ENCODE data around the gene CCDC102B. TPM values are rescaled to one million over a fixed set of nuclear protein-coding genes. Genes with fewer than 3 reads are reported as not detected.

The CCDC102B gene
- total RNA-seq, 1 donor from 2014 or later: 8.2 TPM

DNA sequence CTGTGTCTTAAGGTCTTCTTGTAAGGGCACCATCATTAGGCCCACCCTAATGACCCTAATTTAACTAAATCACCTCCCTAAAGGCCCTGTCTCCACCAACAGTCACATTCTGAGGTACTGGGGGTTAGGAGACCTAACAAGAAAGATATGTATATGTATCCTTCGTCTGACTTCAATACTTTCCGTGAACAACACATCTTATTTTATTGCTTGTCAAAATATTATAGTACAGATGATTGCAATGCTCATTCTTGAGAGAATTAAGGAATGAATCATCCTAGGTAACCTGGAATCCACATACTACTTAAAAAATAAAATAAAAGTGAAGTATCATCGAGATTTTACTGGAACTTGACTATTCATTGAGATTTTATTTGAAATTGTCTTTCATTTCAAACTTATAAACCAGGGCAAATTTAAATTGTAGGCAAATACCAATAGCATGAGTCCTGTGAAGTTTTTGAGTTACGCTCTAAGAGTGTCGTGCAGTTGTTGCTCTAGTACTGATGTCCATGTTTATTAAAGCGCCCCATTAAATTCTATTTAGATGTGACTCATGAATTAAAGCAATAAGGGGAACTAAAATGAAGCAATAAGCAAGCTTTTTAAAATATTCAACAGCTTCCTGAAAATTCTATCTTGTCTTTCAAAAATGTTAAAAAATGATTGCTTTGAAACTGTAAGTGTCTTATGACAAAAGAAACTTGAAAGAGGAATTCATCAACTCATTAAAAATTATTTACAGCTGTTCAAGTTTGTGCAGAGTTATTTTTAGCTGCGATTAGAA lies 40.0 kb downstream of the CCDC102B start:
- Mint-ChIP-seq H3K9me3 (ENCODE audit: unreplicated experiment) (no peaks in the 10 kb centered on the region), H3K4me3 (ENCODE audit: unreplicated experiment) (no peak overlapping the region), H3K27me3 (ENCODE audit: unreplicated experiment) (no peaks in the 10 kb centered on the region), H3K4me1 (ENCODE audit: unreplicated experiment) (peaks cover 7% of the 10 kb centered on the region), H3K36me3 (ENCODE audit: low read depth, unreplicated experiment) (no peaks in the 10 kb centered on the region), H3K27ac (ENCODE audit: unreplicated experiment) (no peak overlapping the region)
- DNase-seq (ENCODE audit: low spot score): no peak
- TF ChIP-seq, protein P1, sequence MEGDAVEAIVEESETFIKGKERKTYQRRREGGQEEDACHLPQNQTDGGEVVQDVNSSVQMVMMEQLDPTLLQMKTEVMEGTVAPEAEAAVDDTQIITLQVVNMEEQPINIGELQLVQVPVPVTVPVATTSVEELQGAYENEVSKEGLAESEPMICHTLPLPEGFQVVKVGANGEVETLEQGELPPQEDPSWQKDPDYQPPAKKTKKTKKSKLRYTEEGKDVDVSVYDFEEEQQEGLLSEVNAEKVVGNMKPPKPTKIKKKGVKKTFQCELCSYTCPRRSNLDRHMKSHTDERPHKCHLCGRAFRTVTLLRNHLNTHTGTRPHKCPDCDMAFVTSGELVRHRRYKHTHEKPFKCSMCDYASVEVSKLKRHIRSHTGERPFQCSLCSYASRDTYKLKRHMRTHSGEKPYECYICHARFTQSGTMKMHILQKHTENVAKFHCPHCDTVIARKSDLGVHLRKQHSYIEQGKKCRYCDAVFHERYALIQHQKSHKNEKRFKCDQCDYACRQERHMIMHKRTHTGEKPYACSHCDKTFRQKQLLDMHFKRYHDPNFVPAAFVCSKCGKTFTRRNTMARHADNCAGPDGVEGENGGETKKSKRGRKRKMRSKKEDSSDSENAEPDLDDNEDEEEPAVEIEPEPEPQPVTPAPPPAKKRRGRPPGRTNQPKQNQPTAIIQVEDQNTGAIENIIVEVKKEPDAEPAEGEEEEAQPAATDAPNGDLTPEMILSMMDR (IDR thresholded peaks at IDR 0.05; ENCODE audit: unreplicated experiment): no peak

DNA sequence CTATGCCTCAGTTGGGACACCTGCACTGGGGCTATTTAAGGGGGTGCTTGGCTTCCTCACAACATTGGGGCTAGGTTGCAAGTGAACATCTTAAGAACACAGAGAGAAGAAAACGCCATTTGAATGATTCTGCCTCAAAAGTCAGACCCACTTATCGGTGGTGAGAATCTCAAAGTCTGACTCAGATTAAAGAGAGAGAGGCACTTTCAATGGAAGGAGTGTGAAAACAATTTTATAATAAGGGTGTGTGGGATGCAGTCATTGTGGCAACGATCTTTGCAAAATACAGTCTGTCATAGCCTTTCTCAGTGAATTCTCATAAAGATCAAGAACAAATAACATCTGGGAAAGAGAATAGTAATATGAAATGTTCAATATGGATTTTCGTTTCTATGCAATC lies 41.8 kb downstream of the CCDC102B start:
- TF ChIP-seq, protein P1 (IDR thresholded peaks at IDR 0.05; ENCODE audit: unreplicated experiment): no peak
- no peak overlapping the region for H3K4me3 Mint-ChIP-seq (ENCODE audit: unreplicated experiment)
- peaks cover 7% of the 10 kb centered on the region for H3K4me1 Mint-ChIP-seq (ENCODE audit: unreplicated experiment)
- no peaks in the 10 kb centered on the region for H3K36me3 Mint-ChIP-seq (ENCODE audit: low read depth, unreplicated experiment)
- no peaks in the 10 kb centered on the region for H3K9me3 Mint-ChIP-seq (ENCODE audit: unreplicated experiment)
- H3K27me3 Mint-ChIP-seq (ENCODE audit: unreplicated experiment): no peaks in the 10 kb centered on the region
- no peak overlapping the region for H3K27ac Mint-ChIP-seq (ENCODE audit: unreplicated experiment)
- DNase-seq (ENCODE audit: low spot score): no peak

DNA sequence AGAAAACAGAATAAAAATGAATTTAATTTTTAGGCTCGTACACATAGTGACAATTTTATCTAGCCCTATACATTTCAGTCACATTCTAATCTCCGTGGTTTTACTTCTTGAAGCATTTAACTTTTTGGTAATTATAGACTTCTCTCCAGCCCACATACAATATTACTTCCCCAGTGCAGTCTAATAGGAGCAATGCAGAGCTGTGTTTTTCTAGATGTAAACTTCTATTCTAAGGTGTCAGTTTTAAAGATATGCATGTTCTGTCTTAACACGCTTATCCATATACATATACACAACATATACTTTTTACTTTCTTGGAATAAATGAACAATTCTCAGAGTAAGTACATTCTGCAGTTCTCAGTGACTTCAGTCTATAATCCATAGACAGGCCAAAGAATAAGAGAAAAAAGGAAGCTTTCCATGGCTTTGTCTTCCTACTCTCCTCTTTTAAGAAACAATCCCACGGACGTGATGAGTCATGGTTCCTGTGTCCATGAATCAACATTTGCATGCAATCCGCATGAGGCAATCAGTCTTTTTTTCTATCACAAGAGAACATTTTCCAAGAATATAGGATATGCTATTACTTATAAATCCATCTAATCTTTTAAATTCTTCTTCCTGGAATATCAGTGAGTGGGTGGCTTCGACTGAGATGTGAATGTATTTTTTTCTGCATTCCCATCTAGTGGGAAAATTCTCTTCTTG lies 42.8 kb downstream of the CCDC102B start:
- H3K27ac Mint-ChIP-seq (ENCODE audit: unreplicated experiment): peak overlapping the region; percentile 93
- H3K27me3 Mint-ChIP-seq (ENCODE audit: unreplicated experiment): no peaks in the 10 kb centered on the region
- TF ChIP-seq, protein P1 (IDR thresholded peaks at IDR 0.05; ENCODE audit: unreplicated experiment): no peak
- DNase-seq (ENCODE audit: low spot score): no peak
- no peak overlapping the region for H3K4me3 Mint-ChIP-seq (ENCODE audit: unreplicated experiment)
- no peaks in the 10 kb centered on the region for H3K36me3 Mint-ChIP-seq (ENCODE audit: low read depth, unreplicated experiment)
- no peaks in the 10 kb centered on the region for H3K9me3 Mint-ChIP-seq (ENCODE audit: unreplicated experiment)
- H3K4me1 Mint-ChIP-seq (ENCODE audit: unreplicated experiment): peaks cover 7% of the 10 kb centered on the region

DNA sequence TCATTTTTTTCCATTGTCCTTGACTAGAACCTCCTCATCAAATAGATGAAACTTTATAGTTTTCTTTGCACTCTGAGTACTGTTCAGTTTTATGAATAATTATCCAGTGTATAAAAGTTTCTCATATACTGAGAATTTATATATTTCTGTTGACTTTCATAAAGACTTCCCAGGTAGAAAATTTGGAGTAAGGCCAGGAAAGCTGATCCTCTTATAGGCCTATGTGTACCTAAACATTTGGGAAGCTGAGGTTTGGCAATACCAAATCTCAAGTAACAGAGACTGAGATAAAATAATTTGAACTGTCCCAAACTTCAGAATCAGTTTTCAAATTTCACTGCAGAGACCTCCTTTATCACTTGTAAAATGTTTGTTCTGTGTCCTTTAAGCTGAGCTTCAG lies 43.4 kb downstream of the CCDC102B start:
- TF ChIP-seq, protein P1 (IDR thresholded peaks at IDR 0.05; ENCODE audit: unreplicated experiment): no peak
- H3K4me3 Mint-ChIP-seq (ENCODE audit: unreplicated experiment): no peak overlapping the region
- H3K27me3 Mint-ChIP-seq (ENCODE audit: unreplicated experiment): no peaks in the 10 kb centered on the region
- no peak for DNase-seq (ENCODE audit: low spot score)
- H3K9me3 Mint-ChIP-seq (ENCODE audit: unreplicated experiment): no peaks in the 10 kb centered on the region
- H3K4me1 Mint-ChIP-seq (ENCODE audit: unreplicated experiment): peaks cover 7% of the 10 kb centered on the region
- peak overlapping the region; percentile 93 for H3K27ac Mint-ChIP-seq (ENCODE audit: unreplicated experiment)
- no peaks in the 10 kb centered on the region for H3K36me3 Mint-ChIP-seq (ENCODE audit: low read depth, unreplicated experiment)

DNA sequence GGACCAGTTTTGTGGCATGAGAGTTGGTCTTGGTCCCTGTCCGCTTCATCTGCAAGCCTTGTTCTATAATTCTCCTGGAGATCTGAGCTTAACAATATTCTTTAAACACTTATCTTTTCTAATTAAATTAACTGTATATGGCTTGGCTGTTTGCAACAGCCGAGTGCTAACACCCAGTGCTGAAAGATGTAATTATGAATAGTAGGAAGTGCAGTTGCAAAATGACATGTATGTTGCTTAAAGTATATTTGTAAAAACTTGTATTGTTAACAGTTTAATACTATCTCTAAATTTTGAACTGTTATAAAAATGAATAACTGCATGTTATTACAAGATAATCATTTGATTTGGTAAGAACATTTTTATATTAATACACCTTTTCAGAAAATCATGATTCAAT lies 45.1 kb downstream of the CCDC102B start:
- DNase-seq (ENCODE audit: low spot score): no peak
- TF ChIP-seq, protein P1 (IDR thresholded peaks at IDR 0.05; ENCODE audit: unreplicated experiment): no peak
- H3K4me3 Mint-ChIP-seq (ENCODE audit: unreplicated experiment): no peak overlapping the region
- peaks cover 7% of the 10 kb centered on the region for H3K4me1 Mint-ChIP-seq (ENCODE audit: unreplicated experiment)
- H3K27me3 Mint-ChIP-seq (ENCODE audit: unreplicated experiment): no peaks in the 10 kb centered on the region
- H3K36me3 Mint-ChIP-seq (ENCODE audit: low read depth, unreplicated experiment): no peaks in the 10 kb centered on the region
- no peaks in the 10 kb centered on the region for H3K9me3 Mint-ChIP-seq (ENCODE audit: unreplicated experiment)
- no peak overlapping the region for H3K27ac Mint-ChIP-seq (ENCODE audit: unreplicated experiment)
